GM12864 (cell line): ENCODE measurements around the gene SULT2B1.

Source experiments
- DNase-seq: peaks from one replicate; pipeline ENCODE4 v3.0.0-alpha.2; 2011; ENCODE audit warnings: low read depth
- H3K4me3 ChIP-seq: 2 replicates; pipeline ENCODE4 v1.5.1; 2011; ENCODE audit warnings: mild to moderate bottlenecking, low read depth, low read length, control low read depth
- CTCF ChIP-seq: IDR thresholded peaks from 2 replicates; pipeline ENCODE4 v1.5.1; 2011; ENCODE audit warnings: low read depth, mild to moderate bottlenecking, moderate library complexity, low read length, control low read depth, inconsistent platforms; ENCODE audit errors: missing control alignments

The SULT2B1 gene

DNA sequence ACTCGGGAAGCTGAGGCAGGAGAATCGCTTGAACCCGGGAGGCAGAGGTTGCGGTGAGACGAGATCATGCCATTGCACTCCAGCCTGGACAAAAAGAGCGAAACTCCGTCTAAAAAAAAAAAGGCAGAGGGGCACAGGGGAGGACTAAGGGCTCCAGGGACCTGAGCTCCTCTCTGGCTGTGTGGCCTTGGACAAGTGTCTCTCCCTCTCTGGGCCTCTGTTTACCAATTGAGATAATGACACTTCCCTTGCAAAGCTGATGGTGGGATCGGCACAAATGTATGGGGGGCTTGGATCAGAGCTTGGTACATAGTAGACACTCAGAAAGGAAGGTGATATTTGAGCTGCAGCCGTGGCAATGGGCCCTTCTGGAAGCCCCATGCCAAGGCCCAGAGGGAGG is 43.2 kb downstream of the SULT2B1 start:
- no peak for TF ChIP-seq CTCF
- DNase-seq, result no peak
- H3K4me3 ChIP-seq, result no peak overlapping the region

DNA sequence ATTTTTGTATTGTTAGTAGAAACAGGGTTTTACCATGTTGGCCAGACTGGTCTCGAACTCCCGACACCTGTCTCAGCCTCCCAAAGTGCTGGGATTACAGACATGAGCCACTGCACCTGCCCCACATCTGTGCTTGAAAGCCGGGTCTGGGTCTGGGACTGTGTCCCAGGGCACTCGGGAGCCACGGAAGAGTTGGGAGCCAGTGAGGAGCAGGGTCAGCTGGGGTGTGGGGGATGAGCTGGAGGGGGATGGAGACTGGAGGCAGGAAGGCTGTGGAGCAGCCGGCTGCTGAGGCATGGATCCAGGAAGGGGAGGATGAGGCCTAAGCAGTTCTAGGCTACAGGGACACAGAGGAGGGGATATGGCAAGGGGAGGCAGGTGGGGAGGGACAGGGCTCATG is 43.9 kb downstream of the SULT2B1 start:
- DNase-seq, result no peak
- H3K4me3 ChIP-seq, result no peak overlapping the region
- TF ChIP-seq CTCF, result no peak

DNA sequence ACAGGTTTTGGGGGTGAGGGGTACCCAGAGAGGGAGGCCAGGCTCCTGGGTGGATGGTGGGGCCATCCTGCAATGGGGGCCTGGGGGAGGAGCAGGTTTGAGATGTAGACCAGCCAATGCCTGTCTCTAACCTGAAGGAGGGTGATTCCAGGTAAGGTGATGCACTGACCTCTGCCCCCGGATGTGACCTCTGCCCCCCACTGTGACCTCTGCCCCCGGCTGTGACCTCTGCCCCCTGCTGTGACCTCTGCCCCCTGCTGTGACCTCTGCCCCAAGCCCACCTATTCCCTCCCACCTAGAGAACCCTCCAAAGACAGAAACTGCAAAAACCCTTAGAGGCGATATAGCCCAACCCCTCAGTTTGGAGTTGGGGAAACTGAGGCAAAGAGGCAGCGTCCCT is 44.3 kb downstream of the SULT2B1 start:
- peak overlapping the region; percentile 13; the same call in 1 of the 2 replicates for H3K4me3 ChIP-seq
- DNase-seq, result no peak
- no peak for TF ChIP-seq CTCF

DNA sequence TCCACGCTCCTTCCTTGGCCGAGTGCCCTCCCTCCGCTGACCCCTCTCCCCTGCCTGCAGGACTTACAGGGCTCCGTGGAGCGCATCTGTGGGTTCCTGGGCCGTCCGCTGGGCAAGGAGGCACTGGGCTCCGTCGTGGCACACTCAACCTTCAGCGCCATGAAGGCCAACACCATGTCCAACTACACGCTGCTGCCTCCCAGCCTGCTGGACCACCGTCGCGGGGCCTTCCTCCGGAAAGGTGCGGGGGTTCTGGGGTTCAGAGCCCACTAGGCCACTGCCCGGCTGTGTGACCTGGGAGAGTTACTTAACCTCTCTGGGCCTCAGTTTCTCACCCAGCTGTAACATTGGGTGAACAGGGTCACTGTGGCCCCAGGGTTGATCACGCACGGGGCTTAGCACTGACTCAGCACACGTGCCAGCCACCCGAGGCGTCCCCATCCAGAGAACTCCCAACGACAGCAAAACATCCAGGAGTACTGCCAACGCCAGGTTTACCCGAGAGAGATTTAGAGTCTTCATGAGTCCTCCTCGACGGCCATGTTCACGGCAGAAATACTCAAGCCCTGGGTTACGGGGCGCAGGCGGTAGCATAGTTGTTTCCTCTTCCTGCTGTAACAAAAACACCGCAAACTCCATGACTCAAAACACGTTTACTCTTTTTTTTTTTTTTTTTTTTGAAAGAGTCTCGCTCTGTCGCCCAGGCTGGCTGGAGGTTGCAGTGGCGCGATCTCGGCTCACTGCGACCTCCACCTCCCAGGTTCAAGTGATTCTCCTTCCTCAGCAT is 44.9 kb downstream of the SULT2B1 start:
- DNase-seq, result peak; percentile 35
- H3K4me3 ChIP-seq, result peak overlapping the region; percentile 13; the same call in 1 of the 2 replicates
- no peak for TF ChIP-seq CTCF

GRCh38 chr19:48598996-48599700 is 47.2 kb downstream of the SULT2B1 start:
- no peak for DNase-seq
- H3K4me3 ChIP-seq, result no peak overlapping the region
- TF ChIP-seq CTCF, result no peak

GRCh38 chr19:48600679-48601417 is 48.9 kb downstream of the SULT2B1 start:
- no peak for DNase-seq
- H3K4me3 ChIP-seq, result no peak overlapping the region
- TF ChIP-seq CTCF, result no peak
